Esophagus mucosa (tissue), 1 donor: ENCODE measurements around the gene NAPA. TPM values are rescaled to one million over a fixed set of nuclear protein-coding genes. Genes with fewer than 3 reads are reported as not detected.

Experiments
- ATAC-seq: fragments of 200-7000 bp; cut with Tn5 transposase; one replicate; pipeline ENCODE4 v1.9.1; 2020
- total RNA-seq: library from RNA; stranded (reverse); gene quantifications from one replicate; pipeline ENCODE4 v1.2.4, GENCODE V29; 2023
- donor health status: DM: yes; HTN: yes; CAD: no.

NAPA gene
- total RNA-seq, 1 donor from 2014 or later: 96.2 TPM

GRCh38 chr19:47485210-47485609, 29.7 kb downstream of the NAPA start:
- ATAC-seq: no peak

DNA sequence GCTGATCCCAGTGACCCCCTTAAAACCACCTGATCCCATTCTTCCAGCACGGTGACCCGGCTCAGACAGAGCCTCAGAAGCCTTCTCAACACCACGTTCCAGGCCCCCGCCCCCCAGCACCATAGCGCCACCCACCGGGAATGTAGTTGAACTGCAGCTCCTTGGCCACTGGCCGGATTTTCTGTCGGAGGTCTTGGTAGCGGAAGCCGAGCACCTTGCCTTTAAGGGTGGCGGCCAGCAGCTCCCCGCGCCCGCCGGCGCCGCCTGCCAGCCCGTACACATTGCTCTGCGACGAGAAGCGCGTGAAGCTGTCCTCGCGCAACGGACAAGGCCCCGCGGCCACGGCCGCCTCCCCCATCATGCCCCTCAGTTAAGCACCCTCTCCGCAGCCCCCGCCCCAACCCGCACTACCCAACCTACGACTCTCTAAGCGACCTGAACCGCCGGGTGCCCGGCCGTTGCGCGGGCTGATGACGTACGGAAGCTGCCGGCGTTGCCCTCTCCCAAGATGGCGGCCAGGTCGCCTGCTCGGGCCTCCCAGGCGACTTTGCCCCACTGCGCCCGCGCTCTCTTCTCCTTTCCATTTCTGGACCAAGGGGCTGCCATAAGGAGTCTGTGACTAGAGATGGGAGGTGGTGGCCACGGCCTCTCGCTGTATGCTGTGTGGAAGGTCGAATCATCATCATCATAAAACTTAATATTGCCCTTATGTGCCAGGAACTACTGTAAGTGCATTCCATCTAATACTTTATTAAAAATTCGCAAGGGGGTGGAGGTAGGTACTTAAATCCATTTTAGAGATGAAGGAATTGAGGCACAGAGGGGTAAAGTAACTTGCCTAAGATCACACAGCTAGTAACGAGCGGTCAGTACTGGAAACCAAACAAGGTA, 30.8 kb downstream of the NAPA start, which contains the start of gene KPTN:
TSS of gene KPTN (minus strand) at position 420 of the 891 bp plus-strand sequence. CDS start at position 361, 59 bp downstream.
- peak; percentile 85 for ATAC-seq

GRCh38 chr19:47483200-47483599, 31.7 kb downstream of the NAPA start:
- ATAC-seq: no peak

GRCh38 chr19:47481460-47482052, 33.3 kb downstream of the NAPA start:
- no peak for ATAC-seq

GRCh38 chr19:47480658-47481057, 34.2 kb downstream of the NAPA start:
- no peak for ATAC-seq

- ATAC-seq: no peak
These were observed 35.0 kb downstream of the NAPA start for GRCh38 chr19:47479701-47480503.

GRCh38 chr19:47476438-47476972, 38.4 kb downstream of the NAPA start:
- ATAC-seq: no peak

GRCh38 chr19:47475465-47475864, 39.4 kb downstream of the NAPA start:
- ATAC-seq: no peak

DNA sequence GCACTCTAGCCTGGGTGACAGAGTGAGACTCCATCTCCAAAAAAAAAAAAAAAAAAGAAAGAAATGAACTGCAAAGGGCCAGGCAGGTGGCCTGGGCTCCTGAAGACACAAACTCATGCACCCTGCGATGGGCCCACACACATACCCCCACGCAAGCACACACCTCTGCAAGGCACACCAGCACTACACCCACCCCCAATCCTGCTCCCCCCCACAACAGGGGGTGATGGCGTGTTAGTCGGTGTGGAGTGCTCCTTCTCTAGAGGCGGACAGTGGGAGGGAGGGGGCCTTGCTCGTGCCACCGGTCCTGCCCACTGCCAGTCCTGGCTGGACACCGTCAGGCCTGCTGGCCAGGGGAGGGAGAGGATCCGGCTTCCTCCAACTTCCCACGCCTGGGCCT, 41.5 kb downstream of the NAPA start:
- ATAC-seq: no peak

GRCh38 chr19:47471733-47472457, 43.0 kb downstream of the NAPA start, which contains the start of gene SLC8A2:
Gene SLC8A2 (minus strand): TSS chr19:47471893. CDS start chr19:47466403, 5,490 bp downstream.
- ATAC-seq: peak; percentile 33

DNA sequence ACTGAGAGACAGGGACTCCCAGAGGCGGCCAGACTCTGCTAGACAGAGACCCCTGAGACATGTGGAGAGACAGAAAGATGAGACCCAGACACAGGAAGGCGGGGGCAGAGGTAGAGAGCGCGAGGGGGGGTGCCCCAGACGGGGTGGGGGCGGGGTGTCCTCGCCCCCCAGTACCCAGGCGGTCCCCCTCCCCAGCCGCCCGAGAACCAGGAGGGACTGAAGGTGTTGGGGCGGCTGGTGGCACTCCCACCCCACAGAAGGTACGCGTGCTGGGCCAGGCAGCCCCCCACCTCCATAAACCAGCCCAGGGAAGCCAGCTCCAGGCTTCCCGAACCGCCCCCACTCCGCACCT, 43.5 kb downstream of the NAPA start:
- no peak for ATAC-seq

- no peak for ATAC-seq
These were observed 44.2 kb downstream of the NAPA start for GRCh38 chr19:47470447-47471195.

- no peak for ATAC-seq
These were observed 45.1 kb downstream of the NAPA start for GRCh38 chr19:47469719-47470118.

GRCh38 chr19:47469363-47469700, 45.5 kb downstream of the NAPA start:
- ATAC-seq: no peak

- no peak for ATAC-seq
These were observed 46.9 kb downstream of the NAPA start for GRCh38 chr19:47467914-47468313.

GRCh38 chr19:47465957-47466356, 48.9 kb downstream of the NAPA start:
- ATAC-seq: no peak

DNA sequence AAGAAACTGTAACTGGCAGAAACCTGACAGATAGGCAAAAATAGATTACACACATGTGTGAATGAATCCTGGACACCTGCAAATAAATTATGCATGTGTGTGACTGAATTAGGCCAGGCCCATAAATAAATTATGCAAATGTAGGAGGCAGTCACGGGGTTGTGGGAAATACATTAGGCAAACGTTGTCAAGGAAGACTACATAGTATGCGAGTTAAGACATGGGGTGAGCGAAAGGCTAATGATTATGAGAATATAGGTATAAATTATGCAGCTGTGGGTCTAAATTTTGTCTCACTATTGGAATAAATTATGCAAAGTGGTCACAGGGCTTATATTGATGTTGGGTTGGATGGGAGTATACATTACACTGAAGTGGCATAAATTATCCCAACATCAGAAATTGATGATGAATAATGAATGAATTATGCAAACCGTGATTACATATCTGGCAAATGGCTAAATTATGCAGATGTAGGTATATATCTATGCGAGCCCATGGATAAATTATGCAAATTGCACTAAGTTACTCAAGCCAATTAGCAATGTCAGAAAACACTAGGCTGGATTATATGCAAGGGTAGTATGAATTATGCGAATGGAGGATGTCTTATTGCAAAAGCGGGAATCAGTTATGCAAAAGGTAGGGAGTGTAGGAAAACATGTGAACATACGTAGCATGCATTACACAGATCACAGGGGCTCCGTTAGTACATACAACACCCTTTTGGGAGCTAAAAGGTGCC, 50.0 kb downstream of the NAPA start:
- ATAC-seq: no peak

DNA sequence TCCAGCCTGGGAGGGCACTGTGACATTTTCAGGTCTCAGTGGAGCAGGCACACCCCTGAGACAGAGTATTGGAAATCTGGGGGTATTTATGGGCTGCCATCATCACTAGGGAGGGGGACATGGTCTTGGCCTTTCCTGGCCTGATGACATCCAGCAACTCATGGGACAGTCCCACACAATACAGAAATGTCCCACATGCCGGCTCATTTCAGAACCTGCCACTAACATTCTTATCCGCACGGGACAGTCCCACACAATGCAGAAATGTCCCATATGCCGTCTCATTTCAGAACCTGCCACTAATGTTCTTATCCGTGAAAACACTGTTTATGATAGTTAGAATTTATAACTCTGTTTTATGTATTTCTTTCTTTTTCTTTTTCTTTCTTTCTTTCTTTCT, 53.0 kb downstream of the NAPA start:
- ATAC-seq: no peak

DNA sequence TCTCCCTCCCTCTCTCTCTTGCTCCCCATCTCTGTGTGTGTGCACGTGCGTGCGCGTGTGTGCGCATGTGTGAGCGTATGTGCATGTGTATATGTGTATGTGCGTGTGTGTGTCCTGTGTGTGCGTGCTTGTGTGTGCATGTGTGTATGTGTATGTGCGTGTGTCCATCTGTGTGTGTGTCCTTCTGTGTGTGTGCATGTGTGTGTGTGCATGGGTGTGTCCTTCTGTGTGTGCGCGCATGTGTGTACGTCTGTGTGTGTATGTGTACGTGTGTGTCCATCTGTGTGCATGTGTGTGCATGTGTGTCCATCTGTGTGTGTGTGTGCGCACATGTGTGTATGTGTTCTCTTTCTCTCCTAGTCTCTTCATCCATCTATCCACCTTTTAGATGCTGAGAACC, 55.4 kb downstream of the NAPA start:
- ATAC-seq: no peak

GRCh38 chr19:47458672-47459071, 56.2 kb downstream of the NAPA start:
- ATAC-seq: no peak
